GM12872 (cell line): ENCODE data around the gene CDKN1C.

Experiments used
- TF ChIP-seq, protein P1 (sequence below): IDR thresholded peaks from 3 replicates; pipeline ENCODE4 v1.5.1; 2011; ENCODE audit warnings: low read depth, mild to moderate bottlenecking, low read length, moderate library complexity; ENCODE audit not compliant: insufficient read depth

The CDKN1C gene

DNA sequence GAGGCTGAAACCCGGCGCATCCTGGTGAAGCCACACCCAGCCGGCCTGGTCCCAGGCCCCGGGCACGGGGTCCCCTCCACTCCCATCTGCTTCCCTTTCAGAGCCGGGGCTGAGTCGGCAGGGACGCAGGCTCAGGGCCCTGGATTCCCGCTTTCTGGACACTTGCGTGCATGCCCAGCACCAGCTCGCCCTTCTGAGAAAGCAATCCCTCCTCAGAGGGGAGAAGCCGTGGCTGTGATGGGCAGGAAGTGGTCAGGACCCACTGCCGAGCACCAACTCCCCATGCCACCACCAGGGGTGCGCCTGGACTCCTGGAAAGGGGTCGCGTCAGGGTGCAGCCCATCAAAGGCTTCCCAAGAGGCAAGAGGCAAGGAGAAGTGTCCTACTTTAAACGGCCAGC, 15.1 kb downstream of the CDKN1C start:
- TF ChIP-seq, protein P1, sequence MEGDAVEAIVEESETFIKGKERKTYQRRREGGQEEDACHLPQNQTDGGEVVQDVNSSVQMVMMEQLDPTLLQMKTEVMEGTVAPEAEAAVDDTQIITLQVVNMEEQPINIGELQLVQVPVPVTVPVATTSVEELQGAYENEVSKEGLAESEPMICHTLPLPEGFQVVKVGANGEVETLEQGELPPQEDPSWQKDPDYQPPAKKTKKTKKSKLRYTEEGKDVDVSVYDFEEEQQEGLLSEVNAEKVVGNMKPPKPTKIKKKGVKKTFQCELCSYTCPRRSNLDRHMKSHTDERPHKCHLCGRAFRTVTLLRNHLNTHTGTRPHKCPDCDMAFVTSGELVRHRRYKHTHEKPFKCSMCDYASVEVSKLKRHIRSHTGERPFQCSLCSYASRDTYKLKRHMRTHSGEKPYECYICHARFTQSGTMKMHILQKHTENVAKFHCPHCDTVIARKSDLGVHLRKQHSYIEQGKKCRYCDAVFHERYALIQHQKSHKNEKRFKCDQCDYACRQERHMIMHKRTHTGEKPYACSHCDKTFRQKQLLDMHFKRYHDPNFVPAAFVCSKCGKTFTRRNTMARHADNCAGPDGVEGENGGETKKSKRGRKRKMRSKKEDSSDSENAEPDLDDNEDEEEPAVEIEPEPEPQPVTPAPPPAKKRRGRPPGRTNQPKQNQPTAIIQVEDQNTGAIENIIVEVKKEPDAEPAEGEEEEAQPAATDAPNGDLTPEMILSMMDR: no peak

DNA sequence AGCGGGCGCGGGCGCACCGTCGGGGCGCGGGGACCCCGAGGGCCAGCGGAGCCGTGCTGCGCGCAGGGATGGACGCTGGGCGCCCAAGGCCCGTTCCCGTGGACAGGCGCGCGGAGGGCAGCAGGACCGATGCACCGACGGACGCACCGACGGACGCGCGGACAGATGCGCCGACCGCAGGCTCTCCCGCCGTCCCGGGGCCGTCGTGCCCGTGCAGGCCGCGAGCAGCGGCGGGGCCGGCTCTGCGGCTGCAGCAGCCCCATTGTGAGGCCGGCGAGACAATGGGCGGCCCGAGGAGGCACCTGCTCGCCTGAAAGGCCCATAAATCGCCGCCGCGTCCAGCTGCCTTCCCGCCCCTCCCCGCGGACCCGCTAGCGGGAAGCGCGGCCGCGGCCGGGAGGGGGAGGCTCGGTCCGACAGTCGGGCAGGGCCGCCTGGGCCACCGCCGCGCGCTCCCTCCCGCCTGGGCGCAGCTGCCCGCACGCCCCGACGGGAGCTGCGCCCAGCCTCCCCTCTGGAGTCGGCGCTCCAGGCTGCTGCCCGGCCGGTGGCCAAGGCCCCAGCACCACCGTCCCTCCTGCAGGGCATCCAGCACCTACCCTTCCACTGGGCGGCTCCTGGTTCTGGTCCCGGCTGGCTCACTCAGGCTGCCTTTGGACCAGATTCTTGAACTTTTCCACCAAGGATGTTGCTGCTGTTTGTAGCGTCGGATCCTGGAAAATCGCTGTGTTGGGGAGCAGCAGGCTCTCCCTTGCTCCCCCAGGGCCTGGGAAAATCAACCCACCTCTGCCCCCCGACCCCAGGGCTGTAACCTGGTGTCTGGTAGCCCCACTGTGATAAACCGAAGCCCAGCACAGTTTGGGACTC, 15.8 kb downstream of the CDKN1C start:
- TF ChIP-seq, protein P1: no peak

DNA sequence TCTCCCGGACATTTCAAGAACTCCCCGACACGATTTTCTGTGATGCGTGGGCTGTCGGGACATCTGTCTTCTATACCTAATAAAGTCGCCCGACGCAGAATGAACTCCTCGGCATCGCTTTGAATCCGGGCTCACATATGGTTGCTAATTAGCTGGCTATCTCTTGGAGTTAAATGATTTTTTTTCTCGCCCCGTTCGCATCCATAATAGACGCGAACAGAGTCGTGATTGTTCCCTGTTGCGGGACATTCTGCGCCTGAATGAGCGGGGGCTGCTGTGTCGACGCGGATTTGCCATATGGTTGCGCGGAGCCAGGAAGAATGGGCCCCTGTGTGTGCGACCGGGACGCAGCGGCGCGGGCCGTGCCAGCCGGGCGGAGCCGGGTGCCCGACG, 16.4 kb downstream of the CDKN1C start:
- TF ChIP-seq, protein P1: no peak

DNA sequence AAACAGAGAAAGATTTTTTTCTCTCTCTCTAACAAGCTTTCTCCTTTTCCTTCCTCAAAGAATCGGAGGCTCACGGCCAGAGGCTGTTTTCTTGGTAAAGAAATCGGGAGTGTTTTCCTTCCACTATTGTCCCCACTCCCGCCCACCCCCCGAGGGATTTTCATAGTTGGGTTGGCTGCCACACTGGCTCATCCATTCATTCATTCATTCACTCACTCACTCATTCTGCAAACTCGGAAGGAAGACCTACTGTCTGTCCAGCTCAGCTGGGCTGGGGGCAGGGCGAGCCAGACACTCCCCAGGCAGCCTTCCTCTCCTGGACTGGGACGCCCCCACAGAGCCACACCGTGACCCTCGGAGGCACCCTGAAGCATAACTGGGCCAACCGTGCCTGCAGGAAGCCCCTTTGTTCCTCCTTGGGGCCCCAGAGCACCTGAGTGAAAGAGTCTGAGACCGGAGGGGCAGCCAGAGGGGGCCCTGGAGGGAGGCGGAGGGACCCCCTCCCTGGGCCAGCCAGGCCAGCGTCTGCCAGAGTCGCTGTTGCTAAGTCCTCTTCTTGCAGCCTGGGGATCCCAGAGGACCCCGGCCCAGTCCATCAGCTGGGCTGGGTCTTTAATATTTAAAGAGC, 17.0 kb downstream of the CDKN1C start:
- TF ChIP-seq, protein P1: no peak

DNA sequence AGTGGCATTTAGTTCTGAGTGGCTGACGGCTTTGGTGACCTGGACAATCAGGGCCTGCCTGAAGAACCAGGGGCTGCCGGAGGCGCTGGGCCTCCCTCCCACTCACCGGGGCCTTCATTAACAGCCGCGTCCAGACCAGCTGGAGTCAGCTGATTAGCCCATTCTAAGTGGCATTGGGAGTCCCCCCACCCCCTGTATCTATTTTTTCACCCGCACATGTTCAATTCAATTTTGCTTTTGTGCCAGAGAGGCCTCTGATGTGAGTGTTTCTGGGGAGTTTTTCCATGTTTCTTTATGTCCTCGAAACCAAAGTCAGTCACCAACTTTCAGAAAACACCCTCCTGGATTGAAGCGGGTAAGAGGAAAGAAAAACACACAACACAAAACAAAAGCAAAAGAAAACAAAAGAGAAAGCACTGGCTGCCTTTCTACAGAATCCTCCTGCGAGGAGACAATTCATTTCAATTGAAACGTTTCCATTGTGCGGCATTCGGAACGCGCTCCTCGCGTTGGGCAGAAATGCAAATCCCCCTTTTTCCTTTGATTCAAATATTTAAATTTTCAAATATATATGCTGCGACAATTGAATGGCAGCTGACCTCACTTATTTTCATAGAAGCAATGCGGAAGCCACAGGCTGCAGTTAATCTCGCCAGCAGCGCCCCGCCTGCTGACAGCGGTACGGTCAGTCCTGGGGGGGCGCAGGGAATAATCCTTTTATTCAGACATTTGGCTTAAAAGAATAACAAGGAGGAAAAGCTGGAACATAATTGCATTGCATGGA, 17.7 kb downstream of the CDKN1C start:
- TF ChIP-seq, protein P1: no peak

DNA sequence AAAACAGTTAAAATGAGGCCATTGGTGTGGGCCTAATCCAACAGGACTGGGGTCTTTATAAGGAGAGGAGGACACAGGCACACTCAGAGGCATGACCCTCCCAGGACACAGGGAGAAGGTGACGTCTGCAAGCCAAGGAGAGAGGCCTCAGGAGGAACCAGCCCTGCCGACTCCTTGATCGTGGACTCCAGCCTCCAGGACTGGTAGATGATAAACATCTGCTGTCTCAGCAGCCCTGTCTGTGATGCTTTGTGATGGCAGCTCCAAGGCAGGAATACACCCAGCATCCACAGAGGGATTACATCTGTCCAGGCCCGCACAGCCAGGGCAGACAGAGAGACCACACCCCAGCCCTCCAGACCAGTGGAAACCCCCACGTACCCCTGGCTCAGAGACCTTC, 18.4 kb downstream of the CDKN1C start:
- TF ChIP-seq, protein P1: no peak
